Transverse colon (tissue), 4 donors: ENCODE data around the gene POM121. TPM values are rescaled to one million over a fixed set of nuclear protein-coding genes. Genes with fewer than 3 reads are reported as not detected.
"Not testable (repeated sequence)": the region's sequence is repeated elsewhere in the genome, so short reads cannot be mapped to it uniquely, and the experiment has no call there.

Source experiments
- DNase-seq: peaks from one replicate; pipeline ENCODE4 v3.0.0-alpha.2; 2019
- H3K27ac ChIP-seq, 4 donors: fragments of 200-600 bp; sonication (generic); 2 replicates each; pipeline ENCODE4 v1.5.1; 2016 to 2018; ENCODE audit warnings: inconsistent platforms in 4 of 4
- H3K27me3 ChIP-seq: fragments of 200-600 bp; sonication (generic); 2 replicates; pipeline ENCODE4 v1.5.1; 2017; ENCODE audit warnings: inconsistent platforms
- H3K36me3 ChIP-seq, 4 donors: fragments of 200-600 bp; sonication (generic); 2 replicates each; pipeline ENCODE4 v1.5.1; 2017 to 2019; ENCODE audit warnings: inconsistent platforms in 4 of 4
- H3K4me1 ChIP-seq, 4 donors: fragments of 200-600 bp; sonication (generic); 2 replicates each; pipeline ENCODE4 v1.5.1; 2017 to 2020; ENCODE audit warnings: inconsistent platforms in 4 of 4
- H3K4me3 ChIP-seq, 4 donors: fragments of 200-600 bp; sonication (generic); 1 replicate in 1 of 4; 2 replicates in 3 of 4; pipeline versions ENCODE4 v1.5.1 to v1.6.1; 2017 to 2019; ENCODE audit warnings: inconsistent platforms in 4 of 4
- H3K9me3 ChIP-seq, 2 donors: fragments of 200-600 bp; sonication (generic); 2 replicates each; pipeline ENCODE4 v1.5.1; 2017 to 2019; ENCODE audit warnings: inconsistent platforms in 2 of 2
- CTCF ChIP-seq, 5 experiments: fragments of 200-600 bp in 3 of 5; fragments of 450-650 bp in 2 of 5; sonication (generic) in 3 of 5; IDR thresholded peaks; 1 replicate in 2 of 5; 2 replicates in 3 of 5; pipeline ENCODE4 v1.5.1; 2016 to 2017; ENCODE audit warnings: antibody characterized with exemption in 5 of 5, inconsistent platforms in 3 of 5, mild to moderate bottlenecking in 2 of 5, moderate library complexity in 1 of 5
- EP300 ChIP-seq: sonication (generic); formaldehyde crosslinking; IDR thresholded peaks from one replicate; pipeline ENCODE4 v1.6.1; 2017; ENCODE audit warnings: antibody characterized with exemption, low read depth
- POLR2A ChIP-seq: fragments of 450-650 bp; IDR thresholded peaks from one replicate; pipeline ENCODE4 v1.6.1; 2016; ENCODE audit warnings: antibody characterized with exemption, mild to moderate bottlenecking, moderate library complexity
- POLR2AphosphoS5 ChIP-seq, 3 donors: sonication (generic); formaldehyde crosslinking; IDR thresholded peaks; one replicate each; pipeline ENCODE4 v1.6.1; 2016; ENCODE audit warnings: antibody characterized with exemption in 3 of 3
- WGBS, 2 donors: methylation state at CpG; one replicate each; pipeline ENCODE4 v1.1.5; 2018; ENCODE audit warnings: low coverage in 1 of 2; 5-methylcytosine and 5-hydroxymethylcytosine counted together
- in situ Hi-C, 4 donors: fragments of 200-750 bp; cut with MboI; loops; one replicate each; pipeline versions ENCODE4 v1.15.0 to v1.15.1; 2017; ENCODE audit warnings: low sequenced_read_pairs in 3 of 4, low pct_ligation_motif_present in 1 of 4, low pct_unique_long_range_greater_than_20kb in 1 of 4
- intact Hi-C: fragments of 100-400 bp; cut with DNase I; formaldehyde crosslinking; loops from one replicate; pipeline ENCODE4 v1.15.1; 2023; ENCODE audit warnings: low total_unique reads
- total RNA-seq, 4 donors: library from RNA; depleted of rRNA; stranded (reverse); fragments of >200 nt; gene quantifications; one replicate each; pipeline ENCODE4 v1.1.0, GENCODE V29; 2016

POM121 gene
- total RNA-seq, 4 donors from 2014 or later: 17.1 to 49.0 (median 23.6) TPM

- in situ Hi-C loops: loop anchor here in 1 of 4 donors (10.0 kb wide), 1 partner anchor 90 kb away; the partner anchor contains the start of gene TYW1B
- H3K9me3 ChIP-seq, H3K4me3 ChIP-seq, H3K27me3 ChIP-seq, H3K36me3 ChIP-seq, intact Hi-C loops: not testable (repeated sequence)
- Histone ChIP-seq H3K4me1 (peaks cover 0 to 11% (median 0%) of the 10 kb centered on the region in 4 donors), H3K27ac (peak overlapping the region in 1 of 4 donors; percentile 24)
- TF ChIP-seq CTCF (IDR thresholded peaks at IDR 0.05): peak; percentile 58 to 75 (median 64)
- WGBS, 2 donors: 60 to 74% methylated on average over 5 to 9 of the region's 9 CpGs
- peak; percentile 67 for DNase-seq
These were observed 10.0 kb upstream of the POM121 start for GRCh38 chr7:72914756-72915525.

- Histone ChIP-seq H3K4me3 (no peak overlapping the region), H3K27ac (no peak overlapping the region), H3K9me3 (no peaks in the 10 kb centered on the region), H3K4me1 (peaks cover 5 to 18% (median 7%) of the 10 kb centered on the region in 4 donors), H3K36me3 (no peaks in the 10 kb centered on the region), H3K27me3 (no peaks in the 10 kb centered on the region)
- TF ChIP-seq CTCF (IDR thresholded peaks at IDR 0.05) (no peak), POLR2AphosphoS5 (IDR thresholded peaks at IDR 0.05) (no peak), POLR2A (no peak), EP300 (no peak)
- intact Hi-C loops: no loop called here
- DNase-seq: no peak
- in situ Hi-C loops: loop anchor here in 1 of 4 donors (10.0 kb wide), 1 partner anchor 95 kb away; the partner anchor contains the start of gene TYW1B
- 91 to 100% methylated on average over 3 to 4 of the region's 4 CpGs for WGBS, 2 donors
These were observed 5.6 kb upstream of the POM121 start for GRCh38 chr7:72919256-72919775.

GRCh38 chr7:72924386-72924732 lies 536 bp upstream of the POM121 start:
- H3K9me3 ChIP-seq: no peaks in the 10 kb centered on the region
- peak overlapping the region; percentile 64 to 87 (median 75) for H3K4me3 ChIP-seq
- no peaks in the 10 kb centered on the region for H3K27me3 ChIP-seq
- intact Hi-C loops (no loop called here), in situ Hi-C loops (no loop called here)
- H3K36me3 ChIP-seq: peaks cover 0 to 24% (median 12%) of the 10 kb centered on the region in 4 donors
- TF ChIP-seq CTCF (IDR thresholded peaks at IDR 0.05) (no peak), POLR2A (no peak), EP300 (no peak), POLR2AphosphoS5 (IDR thresholded peaks at IDR 0.05) (no peak)
- peak overlapping the region; percentile 88 to 94 (median 94) for H3K27ac ChIP-seq
- no peak for DNase-seq
- 0% methylated on average over 4 to 5 of the region's 5 CpGs for WGBS, 2 donors
- peaks cover 13 to 20% (median 18%) of the 10 kb centered on the region in 4 donors for H3K4me1 ChIP-seq

- DNase-seq: no peak
- intact Hi-C loops (no loop called here), in situ Hi-C loops (no loop called here)
- WGBS, 2 donors: 0% methylated on average over 2 to 15 of the region's 35 CpGs
- H3K27me3 ChIP-seq: no peaks in the 10 kb centered on the region
- H3K36me3 ChIP-seq: peaks cover 0 to 37% (median 17%) of the 10 kb centered on the region in 4 donors
- H3K27ac ChIP-seq: peak overlapping the region; percentile 88 to 94 (median 94)
- TF ChIP-seq POLR2AphosphoS5 (IDR thresholded peaks at IDR 0.05) (no peak), CTCF (IDR thresholded peaks at IDR 0.05) (no peak), POLR2A (no peak), EP300 (no peak)
- H3K4me3 ChIP-seq: peak overlapping the region; percentile 64 to 87 (median 75)
- H3K9me3 ChIP-seq: no peaks in the 10 kb centered on the region
- H3K4me1 ChIP-seq: peaks cover 13 to 20% (median 18%) of the 10 kb centered on the region in 4 donors
These were observed 738 bp downstream of the POM121 start for GRCh38 chr7:72925546-72926120.

- in situ Hi-C loops, intact Hi-C loops, H3K4me3 ChIP-seq, DNase-seq, H3K27me3 ChIP-seq, H3K9me3 ChIP-seq, H3K27ac ChIP-seq: not testable (repeated sequence)
- Histone ChIP-seq H3K36me3 (peaks cover 0 to 43% (median 21%) of the 10 kb centered on the region in 4 donors), H3K4me1 (peaks cover 13 to 20% (median 18%) of the 10 kb centered on the region in 4 donors)
- 97 to 100% methylated on average over 5 to 6 of the region's 6 CpGs for WGBS, 2 donors
These were observed 2.9 kb downstream of the POM121 start for GRCh38 chr7:72927791-72928190.

- H3K27ac ChIP-seq, DNase-seq, H3K9me3 ChIP-seq, H3K4me3 ChIP-seq, H3K27me3 ChIP-seq, in situ Hi-C loops, intact Hi-C loops: not testable (repeated sequence)
- Histone ChIP-seq H3K36me3 (peaks cover 0 to 43% (median 21%) of the 10 kb centered on the region in 4 donors), H3K4me1 (peaks cover 13 to 20% (median 18%) of the 10 kb centered on the region in 4 donors)
- WGBS, 2 donors: 90 to 91% methylated on average over 6 of the region's 6 CpGs
These were observed 3.3 kb downstream of the POM121 start for GRCh38 chr7:72928216-72928615.
